Stimulated activated CD4-positive, alpha-beta T cell treated with anti-CD3 and anti-CD28 coated beads, TNF-alpha, amount 100 ng/mL, for 48 hours (primary cell): ENCODE data around the gene LIMS2.

Experiments used
- DNase-seq, 3 donors: peaks; one replicate each; pipeline ENCODE4 v3.0.0-alpha.2; 2020; ENCODE audit warnings: low read depth in 3 of 3

The LIMS2 gene

DNA sequence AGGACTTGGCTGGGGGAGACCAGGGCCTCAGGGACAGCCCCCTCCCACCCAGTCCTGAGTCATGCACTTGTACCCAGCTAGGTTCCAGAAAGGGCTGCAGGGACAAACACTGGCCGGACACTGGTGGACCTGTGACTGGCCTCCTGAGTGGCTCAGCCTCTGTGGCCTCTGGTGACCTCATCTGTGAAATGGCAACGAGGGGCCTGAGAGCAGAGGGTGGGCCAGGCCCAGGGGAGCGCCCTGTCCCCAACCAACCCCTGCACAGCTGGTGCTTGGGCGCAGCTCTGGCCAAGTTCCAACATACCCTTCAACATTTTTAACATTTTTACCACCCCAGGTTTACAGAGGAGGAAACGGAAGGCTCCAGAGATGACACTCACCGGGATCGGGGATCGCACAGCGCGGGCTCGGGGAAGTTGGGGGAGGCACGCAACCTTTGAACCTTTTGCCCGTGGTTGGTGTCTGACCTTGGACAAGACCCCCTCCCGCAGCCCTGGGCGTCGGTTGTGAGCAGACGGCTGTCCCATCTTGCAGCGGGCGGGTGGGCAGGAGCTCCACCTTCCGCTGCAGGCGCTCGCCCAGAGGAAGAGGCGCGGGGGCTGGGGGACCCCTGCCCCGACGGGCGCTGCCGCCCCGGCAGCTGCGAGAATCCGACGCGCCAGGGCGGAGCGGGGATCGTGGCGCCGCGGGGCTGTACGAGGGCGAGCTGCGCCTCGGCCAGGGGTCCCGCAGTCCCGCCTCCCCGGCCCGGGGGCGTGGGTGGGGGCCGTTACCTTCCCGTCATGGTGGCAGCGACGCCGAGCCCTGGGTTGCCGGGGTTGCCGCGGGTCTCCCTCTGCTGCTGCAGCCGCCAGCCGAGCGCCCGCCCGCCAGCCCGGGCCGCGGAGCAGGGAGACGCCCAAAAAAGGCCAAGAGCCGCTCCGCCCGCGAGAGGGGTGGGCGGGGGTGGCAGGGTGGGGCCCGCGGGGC lies 805 bp downstream of the LIMS2 start:
- DNase-seq, result no peak

- no peak for DNase-seq
Measured at GRCh38 chr2:127673291-127674069, 1.9 kb downstream of the LIMS2 start.

DNA sequence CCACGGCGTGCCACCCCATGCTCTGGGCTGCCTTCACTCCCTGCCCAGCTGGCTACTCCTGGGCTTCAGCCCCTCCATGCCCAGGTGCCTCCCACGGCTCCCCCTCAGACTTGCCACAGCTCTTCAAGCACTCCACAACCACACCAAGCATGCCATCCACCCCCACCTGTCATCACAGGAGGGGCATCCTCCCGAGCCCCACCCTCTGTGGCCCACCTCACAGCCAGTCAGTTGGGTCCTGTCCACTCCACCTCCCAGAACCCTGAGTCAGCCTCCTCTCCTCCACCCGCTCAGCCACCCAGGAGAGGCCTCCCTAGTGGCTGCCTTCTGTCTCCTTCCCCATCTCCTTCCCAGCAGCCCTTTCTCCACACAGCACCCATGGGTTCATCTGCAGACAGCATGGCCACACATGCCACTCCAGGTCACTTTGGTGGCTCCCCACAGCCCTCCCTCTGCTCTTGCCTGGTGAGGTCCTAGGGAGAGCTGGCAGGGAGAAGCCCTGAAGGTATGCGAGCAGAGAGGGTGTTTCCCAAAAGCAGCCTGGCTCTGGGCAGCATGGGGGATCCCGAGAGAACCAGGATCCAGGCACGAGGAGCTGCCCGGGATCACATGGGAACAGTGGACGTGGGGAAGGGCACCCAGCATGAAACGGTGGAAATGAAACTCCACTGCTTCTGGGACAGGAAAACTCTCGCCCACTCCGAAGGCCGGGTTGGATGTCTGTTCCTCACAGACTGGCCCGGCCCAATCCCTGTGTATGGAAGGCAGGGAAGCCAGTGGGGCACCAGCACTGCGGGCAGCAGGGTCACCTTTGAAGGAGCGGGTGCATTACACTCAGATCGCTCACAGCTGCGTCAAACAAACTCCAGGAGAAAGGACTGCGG lies 2.7 kb downstream of the LIMS2 start:
- no peak for DNase-seq

DNA sequence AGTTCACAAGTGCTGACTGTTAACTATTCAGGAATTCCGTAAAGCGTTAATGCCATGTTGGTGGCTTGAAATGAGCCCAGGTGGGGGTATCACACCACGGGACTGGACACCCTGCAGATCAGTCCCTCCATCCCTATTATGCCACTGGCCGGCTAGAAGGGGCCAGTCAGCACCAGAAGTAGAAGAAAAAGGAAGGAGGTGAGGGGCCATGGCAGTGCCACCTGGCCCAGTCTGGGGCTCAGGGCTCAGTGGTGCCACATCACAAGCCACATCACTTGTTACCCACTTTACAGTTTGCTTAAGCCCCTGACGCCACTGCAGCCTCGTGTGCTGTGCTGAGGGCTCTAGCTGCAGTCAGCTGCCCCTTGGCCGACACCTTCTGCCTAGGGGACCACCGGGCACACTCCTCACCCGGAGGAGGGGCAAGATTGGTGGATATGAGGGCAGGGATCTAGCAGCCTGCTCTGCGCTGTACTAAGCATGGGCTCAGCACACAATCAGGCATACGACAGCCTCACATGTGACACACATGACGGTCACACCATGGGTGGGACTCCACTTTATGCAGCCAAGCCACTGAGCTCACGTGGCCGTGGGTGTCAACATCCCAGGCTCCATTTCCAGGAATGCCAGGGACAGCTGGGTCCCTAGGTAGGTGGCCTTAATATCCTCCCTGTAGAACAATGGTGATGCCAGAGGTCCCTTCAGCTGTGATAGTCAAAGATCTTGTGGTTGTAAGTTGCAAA lies 3.6 kb downstream of the LIMS2 start:
- no peak for DNase-seq

- no peak for DNase-seq
Measured at GRCh38 chr2:127670957-127671290, 4.4 kb downstream of the LIMS2 start.

DNA sequence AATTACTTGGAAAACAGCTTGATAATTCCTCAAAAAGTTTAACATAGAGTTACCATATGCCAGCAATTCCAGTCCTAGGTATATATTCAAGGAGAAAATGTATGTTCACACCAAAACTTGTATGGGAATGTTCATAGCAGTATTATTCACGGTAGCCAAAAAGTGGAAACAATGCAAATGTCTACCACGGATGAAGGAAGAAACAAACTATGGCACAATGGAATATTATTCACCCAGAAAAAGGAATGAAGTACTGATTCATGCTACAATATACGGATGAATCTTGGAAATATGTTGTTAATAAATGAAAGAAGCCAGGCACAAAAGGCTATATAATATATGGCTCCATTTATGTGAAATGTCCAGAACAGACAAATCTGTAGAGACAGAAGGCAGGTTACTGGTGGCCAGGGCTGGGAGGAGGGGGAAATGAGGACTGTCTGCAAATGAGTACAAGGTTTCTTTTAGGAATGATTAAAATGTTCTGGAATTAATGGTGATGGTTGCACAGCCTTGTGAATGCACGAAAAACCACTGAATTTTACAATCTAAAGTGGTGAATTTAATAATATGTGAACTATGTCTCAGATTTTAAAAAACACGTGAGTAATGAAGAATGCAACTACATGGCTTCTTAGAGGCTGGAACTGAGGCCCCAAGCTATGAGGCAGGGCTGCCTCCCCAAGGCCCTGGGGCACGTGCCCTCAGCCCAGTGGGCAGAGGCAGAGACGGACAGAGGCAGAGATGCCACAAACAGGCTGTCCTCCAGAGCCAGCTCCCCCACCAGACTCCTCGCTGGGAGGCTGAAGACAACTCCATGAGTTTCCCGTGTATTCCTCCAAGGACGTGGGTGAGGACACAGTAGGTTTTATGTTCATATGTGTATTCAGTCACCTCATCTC lies 5.0 kb downstream of the LIMS2 start:
- no peak for DNase-seq

GRCh38 chr2:127669056-127669455 lies 6.3 kb downstream of the LIMS2 start:
- DNase-seq, result no peak

DNA sequence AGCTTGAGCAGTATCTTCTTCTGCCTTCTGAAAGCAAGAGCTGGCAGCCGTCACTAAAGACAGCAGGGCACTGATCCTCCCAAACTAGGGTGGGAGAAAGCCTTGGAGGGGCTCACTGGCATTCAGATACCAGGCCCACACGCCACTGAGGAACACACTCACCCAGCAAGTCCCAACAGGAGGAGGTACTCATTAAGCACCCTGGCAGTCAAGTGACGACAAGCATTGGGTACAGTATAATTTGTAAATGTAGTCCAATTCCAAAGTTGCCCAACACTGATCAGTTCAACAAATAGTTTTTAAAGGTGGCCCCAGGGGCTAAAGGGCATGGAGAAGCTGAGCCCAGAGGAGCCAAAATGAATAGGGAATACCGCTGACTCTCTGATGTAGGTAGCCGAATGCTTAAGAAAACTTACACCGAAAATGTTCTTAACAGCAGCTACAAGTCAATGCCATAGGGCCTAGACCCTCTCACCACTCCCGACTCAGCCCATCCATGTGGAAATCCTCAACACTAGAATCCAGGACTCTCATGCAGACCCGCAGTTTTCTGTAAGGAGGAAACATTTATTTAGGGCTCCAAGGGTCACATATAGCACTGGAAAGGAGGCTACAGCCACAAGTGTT lies 9.9 kb downstream of the LIMS2 start:
- DNase-seq, result no peak

GRCh38 chr2:127664895-127665225 lies 10.5 kb downstream of the LIMS2 start:
- DNase-seq, result no peak

DNA sequence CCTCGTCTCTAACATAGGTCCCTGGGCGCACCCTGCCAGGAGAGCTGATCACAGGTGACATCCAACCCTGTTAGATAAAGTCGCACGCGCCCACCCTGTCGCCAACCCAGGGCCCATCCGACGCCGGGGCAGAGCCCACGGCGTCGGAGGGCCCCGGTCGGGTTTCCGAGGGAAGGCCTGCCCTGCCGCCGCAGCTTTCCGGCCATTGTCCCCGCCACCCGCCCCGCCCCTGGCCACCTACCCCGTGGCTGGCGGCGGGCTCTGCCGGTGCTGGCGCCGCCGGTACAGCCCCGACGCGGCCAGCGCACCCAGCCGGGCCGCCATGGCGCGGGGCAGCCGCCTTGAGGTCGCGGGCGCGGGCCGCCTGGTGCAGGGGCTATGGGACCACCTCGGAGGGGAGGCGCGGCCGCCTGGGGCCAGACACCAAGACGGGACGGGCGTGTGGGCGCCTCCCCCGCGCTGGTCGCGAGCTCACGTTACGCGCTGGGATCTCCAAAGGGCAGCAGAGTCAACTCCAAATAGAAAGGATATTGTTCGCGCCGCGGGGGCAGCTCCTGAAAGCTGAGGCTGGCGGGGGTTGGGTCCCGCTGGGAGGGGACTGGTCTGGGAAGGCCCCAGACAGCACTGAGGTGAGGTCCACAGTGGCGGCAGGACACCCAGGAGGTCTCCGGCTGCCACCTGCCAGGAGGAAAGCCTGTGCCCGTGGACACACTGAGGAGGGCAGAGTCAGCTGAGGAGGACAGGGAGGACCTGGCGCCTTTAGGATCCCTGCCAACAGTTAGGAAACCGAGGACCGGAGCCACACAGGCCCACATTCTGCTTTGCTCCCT lies 11.1 kb downstream of the LIMS2 start:
- DNase-seq, result no peak

- DNase-seq, result no peak
Measured at GRCh38 chr2:127663566-127664064, 11.7 kb downstream of the LIMS2 start.

DNA sequence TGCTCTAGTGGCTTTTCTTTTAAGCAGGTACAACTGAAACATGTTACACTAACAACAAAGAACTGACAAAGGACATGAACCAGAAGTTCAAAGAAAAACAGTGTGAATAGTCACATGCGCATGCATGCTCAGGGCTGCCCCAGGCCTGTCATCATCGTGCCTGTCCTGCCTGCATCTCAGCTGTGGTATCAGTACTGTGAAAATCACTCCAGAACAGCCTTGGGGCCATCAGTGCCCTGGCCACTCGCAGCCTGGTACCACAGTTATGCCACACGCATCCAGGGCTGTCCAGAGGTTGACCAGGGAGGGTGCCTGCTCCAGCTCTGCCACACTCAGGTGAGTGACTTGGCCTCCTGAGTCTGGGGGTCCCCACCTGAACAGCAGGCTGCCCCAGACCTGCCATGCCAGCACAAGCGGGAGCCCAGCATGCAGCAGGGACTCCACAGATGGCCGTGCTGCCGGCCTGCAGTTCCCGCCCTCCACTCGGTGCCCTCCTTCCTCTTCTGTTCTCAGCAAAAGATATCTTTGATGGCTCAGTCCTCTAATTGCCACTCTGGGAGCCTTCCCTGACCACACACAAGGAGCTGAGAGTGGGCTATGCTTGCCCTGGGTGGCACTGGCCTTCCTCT lies 12.3 kb downstream of the LIMS2 start:
- DNase-seq, result no peak

GRCh38 chr2:127661949-127662510 lies 13.3 kb downstream of the LIMS2 start:
- no peak for DNase-seq

DNA sequence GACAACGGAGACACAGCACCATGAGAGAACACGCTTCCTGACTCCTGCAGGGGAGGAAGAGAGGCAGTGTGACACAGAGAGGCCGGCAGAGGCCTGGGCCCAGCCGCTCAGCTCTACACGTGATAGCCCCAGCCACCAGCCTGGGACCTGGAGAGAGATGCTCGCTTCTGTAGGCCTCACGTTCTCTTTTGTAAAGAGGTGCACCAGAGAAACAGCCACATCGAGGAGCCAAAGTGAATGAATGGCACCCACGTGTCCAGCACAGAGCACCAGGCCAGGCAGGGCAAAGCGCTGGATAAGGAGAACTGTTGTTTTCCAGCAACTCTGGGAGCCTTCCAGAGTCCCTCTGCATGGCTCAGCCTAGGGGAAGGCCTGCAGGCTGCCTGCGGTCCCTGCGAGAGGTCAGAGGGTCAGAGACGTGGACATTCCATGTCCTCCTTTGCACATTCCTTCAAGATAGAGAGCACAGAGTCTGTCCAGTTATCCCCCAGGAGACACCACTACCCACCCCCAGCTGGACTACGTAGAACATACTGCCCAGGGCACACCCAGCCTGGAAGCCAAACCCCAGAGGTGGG lies 14.2 kb downstream of the LIMS2 start:
- DNase-seq, result no peak

- no peak for DNase-seq
Measured at GRCh38 chr2:127660291-127660578, 15.1 kb downstream of the LIMS2 start.

GRCh38 chr2:127659408-127660290 lies 15.7 kb downstream of the LIMS2 start:
- no peak for DNase-seq
